Measurements from ENCODE around the gene ARHGAP26.

Gene ARHGAP26

GRCh38 chr5:143247134-143247815 is 477.1 kb downstream of the ARHGAP26 start:
- Mint-ChIP-seq H3K36me3 (peaks cover 0 to 2% of the 10 kb centered on the region in 2 donors), H3K9me3 (peaks cover 5 to 12% of the 10 kb centered on the region in 2 donors), H3K27me3 (no peaks in the 10 kb centered on the region), H3K4me1 (peaks cover 9 to 17% of the 10 kb centered on the region in 2 donors), H3K27ac (no peak overlapping the region), H3K4me3 (no peak overlapping the region)
- DNase-seq: no peak
- ATAC-seq (replicated peaks): no peak

- Mint-ChIP-seq H3K36me3 (peaks cover 0 to 2% of the 10 kb centered on the region in 2 donors), H3K27me3 (no peaks in the 10 kb centered on the region), H3K9me3 (peaks cover 5 to 12% of the 10 kb centered on the region in 2 donors), H3K27ac (no peak overlapping the region), H3K4me3 (no peak overlapping the region), H3K4me1 (peaks cover 14 to 27% of the 10 kb centered on the region in 2 donors)
- no peak for DNase-seq
- no peak for ATAC-seq (replicated peaks)
These were observed 478.2 kb downstream of the ARHGAP26 start for GRCh38 chr5:143248391-143248790.

GRCh38 chr5:143248822-143249579 is 478.8 kb downstream of the ARHGAP26 start:
- H3K4me3 Mint-ChIP-seq: no peak overlapping the region
- H3K27ac Mint-ChIP-seq: peak overlapping the region; percentile 3

GRCh38 chr5:143249851-143250250 is 479.7 kb downstream of the ARHGAP26 start:
- DNase-seq: no peak
- H3K4me3 Mint-ChIP-seq: no peak overlapping the region
- H3K36me3 Mint-ChIP-seq: no peaks in the 10 kb centered on the region
- H3K27me3 Mint-ChIP-seq: no peaks in the 10 kb centered on the region
- H3K4me1 Mint-ChIP-seq: peaks cover 14 to 27% of the 10 kb centered on the region in 2 donors
- H3K27ac Mint-ChIP-seq: no peak overlapping the region
- H3K9me3 Mint-ChIP-seq: peaks cover 5 to 12% of the 10 kb centered on the region in 2 donors
- no peak for ATAC-seq (replicated peaks)

More at GRCh38 chr5:143248822-143249579, 478.8 kb downstream of the ARHGAP26 start:
- DNase-seq: no peak
- H3K9me3 Mint-ChIP-seq: peaks cover 5 to 12% of the 10 kb centered on the region in 2 donors
- H3K27me3 Mint-ChIP-seq: no peaks in the 10 kb centered on the region
- no peak for ATAC-seq (replicated peaks)
- peaks cover 0 to 2% of the 10 kb centered on the region in 2 donors for H3K36me3 Mint-ChIP-seq
- H3K4me1 Mint-ChIP-seq: peaks cover 14 to 27% of the 10 kb centered on the region in 2 donors

GRCh38 chr5:143251190-143251589 is 481.0 kb downstream of the ARHGAP26 start:
- Mint-ChIP-seq H3K4me3 (no peak overlapping the region), H3K4me1 (peaks cover 14 to 27% of the 10 kb centered on the region in 2 donors)

GRCh38 chr5:143251946-143252345 is 481.8 kb downstream of the ARHGAP26 start:
- no peaks in the 10 kb centered on the region for H3K27me3 Mint-ChIP-seq
- DNase-seq: no peak
- peaks cover 14 to 27% of the 10 kb centered on the region in 2 donors for H3K4me1 Mint-ChIP-seq
- peaks cover 5 to 6% of the 10 kb centered on the region in 2 donors for H3K9me3 Mint-ChIP-seq
- H3K36me3 Mint-ChIP-seq: no peaks in the 10 kb centered on the region
- ATAC-seq (replicated peaks): peak in 1 of 2 donors; percentile 64
- no peak overlapping the region for H3K4me3 Mint-ChIP-seq
- H3K27ac Mint-ChIP-seq: peak overlapping the region; percentile 59

More at GRCh38 chr5:143251190-143251589, 481.0 kb downstream of the ARHGAP26 start:
- DNase-seq (no peak), ATAC-seq (replicated peaks) (no peak)
- peaks cover 5 to 6% of the 10 kb centered on the region in 2 donors for H3K9me3 Mint-ChIP-seq
- no peak overlapping the region for H3K27ac Mint-ChIP-seq
- H3K27me3 Mint-ChIP-seq: no peaks in the 10 kb centered on the region
- H3K36me3 Mint-ChIP-seq: no peaks in the 10 kb centered on the region

- H3K4me3 Mint-ChIP-seq: no peak overlapping the region
- H3K27ac Mint-ChIP-seq: no peak overlapping the region
- peaks cover 14 to 27% of the 10 kb centered on the region in 2 donors for H3K4me1 Mint-ChIP-seq
- no peak for DNase-seq
- ATAC-seq (replicated peaks): no peak
- no peaks in the 10 kb centered on the region for H3K36me3 Mint-ChIP-seq
- H3K9me3 Mint-ChIP-seq: no peaks in the 10 kb centered on the region
- H3K27me3 Mint-ChIP-seq: no peaks in the 10 kb centered on the region
These were observed 484.6 kb downstream of the ARHGAP26 start for GRCh38 chr5:143254819-143255218.

- ATAC-seq (replicated peaks): no peak
- H3K27ac Mint-ChIP-seq: no peak overlapping the region
These were observed 488.5 kb downstream of the ARHGAP26 start for GRCh38 chr5:143258559-143259253.

GRCh38 chr5:143259254-143259605 is 489.1 kb downstream of the ARHGAP26 start:
- Mint-ChIP-seq H3K4me1 (no peaks in the 10 kb centered on the region), H3K27me3 (no peaks in the 10 kb centered on the region), H3K27ac (no peak overlapping the region), H3K9me3 (no peaks in the 10 kb centered on the region), H3K36me3 (no peaks in the 10 kb centered on the region), H3K4me3 (no peak overlapping the region)
- ATAC-seq (replicated peaks) (no peak), DNase-seq (no peak)

More at GRCh38 chr5:143258559-143259253, 488.5 kb downstream of the ARHGAP26 start:
- Mint-ChIP-seq H3K4me3 (no peak overlapping the region), H3K36me3 (no peaks in the 10 kb centered on the region), H3K27me3 (no peaks in the 10 kb centered on the region), H3K9me3 (no peaks in the 10 kb centered on the region), H3K4me1 (no peaks in the 10 kb centered on the region)
- DNase-seq: no peak

- peaks cover 8% of the 10 kb centered on the region in 2 donors for H3K9me3 Mint-ChIP-seq
- no peaks in the 10 kb centered on the region for H3K4me1 Mint-ChIP-seq
- no peak for ATAC-seq (replicated peaks)
- no peak for DNase-seq
- H3K27me3 Mint-ChIP-seq: no peaks in the 10 kb centered on the region
- H3K27ac Mint-ChIP-seq: no peak overlapping the region
- H3K4me3 Mint-ChIP-seq: no peak overlapping the region
- peaks cover 0 to 3% of the 10 kb centered on the region in 2 donors for H3K36me3 Mint-ChIP-seq
These were observed 491.7 kb downstream of the ARHGAP26 start for GRCh38 chr5:143261748-143262392.

- Mint-ChIP-seq H3K27ac (no peak overlapping the region), H3K36me3 (peaks cover under 1 to 5% of the 10 kb centered on the region in 2 donors), H3K4me3 (no peak overlapping the region), H3K9me3 (peaks cover 10% of the 10 kb centered on the region in 2 donors), H3K27me3 (no peaks in the 10 kb centered on the region), H3K4me1 (no peaks in the 10 kb centered on the region)
- peak in 1 of 2 donors; percentile 25 for ATAC-seq (replicated peaks)
- no peak for DNase-seq
These were observed 492.4 kb downstream of the ARHGAP26 start for GRCh38 chr5:143262393-143263174.

- Mint-ChIP-seq H3K36me3 (peaks cover 2 to 11% of the 10 kb centered on the region in 2 donors), H3K4me1 (no peaks in the 10 kb centered on the region), H3K9me3 (peaks cover 15 to 18% of the 10 kb centered on the region in 2 donors), H3K27me3 (no peaks in the 10 kb centered on the region), H3K27ac (no peak overlapping the region), H3K4me3 (no peak overlapping the region)
- ATAC-seq (replicated peaks) (no peak), DNase-seq (no peak)
These were observed 493.2 kb downstream of the ARHGAP26 start for GRCh38 chr5:143263272-143263810.

GRCh38 chr5:143265995-143266394 is 495.8 kb downstream of the ARHGAP26 start:
- Mint-ChIP-seq H3K9me3 (peaks cover 22 to 28% of the 10 kb centered on the region in 2 donors), H3K27me3 (no peaks in the 10 kb centered on the region), H3K4me1 (no peaks in the 10 kb centered on the region), H3K27ac (no peak overlapping the region), H3K4me3 (no peak overlapping the region), H3K36me3 (peaks cover 8 to 24% of the 10 kb centered on the region in 2 donors)
- DNase-seq (no peak), ATAC-seq (replicated peaks) (no peak)

Measured in stimulated activated naive B cell treated with anti-CD40 and anti-IgM and Interleukin-4, amounts not matched to agents 10 μg/mL and 1 μg/mL and 100 μg/mL, for 72 hours (primary cell).